Natural killer cell treated with Interleukin-12 subunit alpha and Interleukin-12 subunit beta and Interleukin-15 and Interleukin-18, amount 100 ng/mL, for 72 hours (primary cell): ENCODE data around the gene CNTNAP4. TPM values are rescaled to one million over a fixed set of nuclear protein-coding genes. Genes with fewer than 3 reads are reported as not detected.

Source experiments
- ATAC-seq, 2 donors: fragments of 150-1000 bp; cut with Tn5 transposase in 1 of 2; sonication (Bioruptor Pico), chemical (Tn5 transposase) in 1 of 2; 2 replicates each; pipeline ENCODE4 v1.10.0; 2021
- DNase-seq: peaks from one replicate; pipeline ENCODE4 v3.0.0; 2022; ENCODE audit warnings: low spot score
- H3K27ac Mint-ChIP-seq, 2 donors: 1 replicate in 1 of 2; 2 replicates in 1 of 2; pipeline ENCODE4 v1.8.0; 2022; ENCODE audit warnings: mixed read lengths in 2 of 2, mild to moderate bottlenecking in 1 of 2, moderate library complexity in 1 of 2
- H3K27me3 Mint-ChIP-seq, 2 donors: 1 replicate in 1 of 2; 2 replicates in 1 of 2; pipeline ENCODE4 v1.8.0; 2022; ENCODE audit warnings: mixed read lengths in 2 of 2
- H3K36me3 Mint-ChIP-seq: one replicate; pipeline ENCODE4 v1.8.0; 2022; ENCODE audit warnings: mixed read lengths
- H3K4me1 Mint-ChIP-seq, 2 donors: 1 replicate in 1 of 2; 2 replicates in 1 of 2; pipeline ENCODE4 v1.8.0; 2022; ENCODE audit warnings: low read depth in 2 of 2, mixed read lengths in 2 of 2, mild to moderate bottlenecking in 1 of 2
- H3K4me3 Mint-ChIP-seq: one replicate; pipeline ENCODE4 v1.8.0; 2022; ENCODE audit warnings: mixed read lengths
- H3K9me3 Mint-ChIP-seq: 2 replicates; pipeline ENCODE4 v1.8.0; 2022; ENCODE audit warnings: mixed read lengths
- total RNA-seq, 2 donors: library from RNA; stranded (reverse); gene quantifications; one replicate each; pipeline ENCODE4 v1.2.3, GENCODE V29; 2022

The CNTNAP4 gene
- total RNA-seq, 2 donors from 2014 or later: not detected

DNA sequence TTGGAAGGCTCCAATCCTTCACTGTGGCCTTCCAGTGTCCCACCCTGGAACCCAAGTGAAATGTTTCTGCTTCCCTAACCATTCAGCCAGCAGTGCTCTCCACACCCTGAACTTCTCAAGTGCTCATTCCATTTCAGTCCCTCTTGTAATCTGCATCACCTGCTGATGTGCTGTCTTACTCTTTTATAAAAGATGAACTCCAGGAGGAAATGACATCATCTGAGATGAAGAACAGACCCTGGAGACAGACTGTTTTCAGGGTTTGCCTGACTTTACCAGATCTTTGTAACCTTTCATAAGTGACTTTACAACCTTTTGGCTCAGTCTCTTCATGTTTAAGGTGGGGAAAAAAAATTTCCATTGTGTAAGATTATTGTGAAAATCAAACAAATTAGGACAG lies 61.3 kb downstream of the CNTNAP4 start:
- H3K4me1 Mint-ChIP-seq: no peaks in the 10 kb centered on the region
- H3K36me3 Mint-ChIP-seq: no peaks in the 10 kb centered on the region
- DNase-seq: no peak
- H3K4me3 Mint-ChIP-seq: no peak overlapping the region
- H3K27ac Mint-ChIP-seq: no peak overlapping the region
- H3K27me3 Mint-ChIP-seq: no peaks in the 10 kb centered on the region
- peaks cover 12% of the 10 kb centered on the region for H3K9me3 Mint-ChIP-seq
- ATAC-seq: no peak

DNA sequence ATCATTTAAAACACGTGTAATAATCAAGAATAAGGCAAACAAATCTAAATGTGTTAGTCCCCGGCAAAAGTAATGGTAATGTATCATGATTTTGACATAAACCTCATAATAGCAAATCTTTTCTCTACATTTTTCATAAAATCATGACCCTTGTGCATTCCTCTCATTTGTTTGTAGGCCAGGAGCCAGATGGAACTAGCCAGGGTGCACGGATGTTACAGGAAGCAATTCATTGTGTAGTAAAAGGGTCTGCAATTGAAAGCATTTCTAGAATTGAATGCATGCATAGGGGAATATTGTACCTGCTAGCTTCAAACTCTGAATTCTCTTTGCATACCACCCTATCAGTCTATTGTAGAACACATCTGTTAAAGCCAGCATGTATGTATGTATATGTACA lies 66.6 kb downstream of the CNTNAP4 start:
- Mint-ChIP-seq H3K27me3 (no peaks in the 10 kb centered on the region), H3K27ac (no peak overlapping the region), H3K36me3 (no peaks in the 10 kb centered on the region), H3K4me1 (no peaks in the 10 kb centered on the region), H3K4me3 (no peak overlapping the region), H3K9me3 (peaks cover 8% of the 10 kb centered on the region)
- ATAC-seq: no peak
- no peak for DNase-seq

DNA sequence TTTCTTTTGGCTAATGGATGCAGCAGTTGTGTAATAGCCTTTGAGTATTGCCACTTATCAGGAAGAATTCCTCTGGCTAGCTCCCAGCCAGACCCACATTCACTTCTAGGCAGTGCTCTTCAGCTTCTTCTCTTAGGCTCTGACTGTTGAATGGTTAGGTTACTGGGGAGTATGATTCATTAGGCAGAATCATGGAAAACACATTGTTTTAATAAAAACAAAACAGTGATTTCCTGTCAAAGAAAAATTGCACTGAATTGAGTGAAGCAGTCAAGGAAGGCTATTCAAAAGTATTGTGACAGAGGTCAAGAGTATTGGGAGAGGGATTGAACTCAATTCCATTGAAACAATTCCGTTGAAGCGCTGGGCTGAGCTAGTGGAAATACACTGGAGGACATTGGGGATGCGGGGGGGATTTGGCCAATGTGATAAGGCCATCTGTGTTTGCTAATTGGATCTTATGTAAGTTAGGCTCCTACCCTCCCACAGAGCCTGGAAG lies 68.0 kb downstream of the CNTNAP4 start:
- Mint-ChIP-seq H3K27me3 (no peaks in the 10 kb centered on the region), H3K4me1 (no peaks in the 10 kb centered on the region), H3K36me3 (no peaks in the 10 kb centered on the region), H3K4me3 (no peak overlapping the region), H3K9me3 (peaks cover 8% of the 10 kb centered on the region), H3K27ac (no peak overlapping the region)
- DNase-seq (no peak), ATAC-seq (no peak)

DNA sequence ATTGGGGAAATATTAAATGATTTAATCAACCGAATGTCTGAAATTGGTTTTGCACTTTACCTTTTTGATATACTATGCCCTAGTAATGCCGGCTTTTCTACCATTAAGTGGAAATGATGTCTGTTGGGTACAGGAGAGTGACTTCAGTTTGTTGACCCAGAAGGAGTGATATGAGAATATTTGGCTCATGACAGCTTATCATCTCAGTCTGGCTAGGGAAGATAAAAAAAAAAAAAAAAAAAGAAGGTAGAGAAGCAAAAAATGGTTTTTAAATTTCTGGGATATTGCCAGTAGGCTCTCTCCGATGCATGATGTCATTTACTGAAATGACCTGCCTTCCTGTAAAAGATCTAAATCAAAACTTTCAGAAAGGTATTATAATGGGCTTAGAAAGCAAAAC lies 69.0 kb downstream of the CNTNAP4 start:
- no peak for DNase-seq
- Mint-ChIP-seq H3K27me3 (no peaks in the 10 kb centered on the region), H3K36me3 (no peaks in the 10 kb centered on the region), H3K9me3 (peaks cover 4% of the 10 kb centered on the region), H3K27ac (no peak overlapping the region), H3K4me1 (no peaks in the 10 kb centered on the region), H3K4me3 (no peak overlapping the region)
- ATAC-seq: no peak

DNA sequence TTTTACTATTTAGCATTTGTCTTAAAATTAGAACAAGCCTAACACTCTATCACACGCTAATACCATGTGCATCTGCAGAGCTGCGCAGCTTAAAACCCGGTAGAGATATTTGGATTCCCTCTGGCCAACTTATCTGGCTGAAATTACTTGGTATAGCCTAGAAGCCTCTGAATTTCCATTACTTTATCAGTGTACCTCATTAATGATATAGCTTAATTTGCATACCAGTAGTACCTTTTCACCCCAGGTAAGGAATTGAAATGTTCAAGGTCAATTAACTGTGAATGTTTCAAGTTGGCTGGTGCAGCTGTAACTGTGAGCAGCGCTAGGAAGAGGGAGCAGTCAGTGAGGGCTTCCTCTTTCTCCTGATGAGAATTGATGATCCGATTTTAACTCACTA lies 74.2 kb downstream of the CNTNAP4 start:
- no peaks in the 10 kb centered on the region for H3K27me3 Mint-ChIP-seq
- H3K27ac Mint-ChIP-seq: no peak overlapping the region
- no peak overlapping the region for H3K4me3 Mint-ChIP-seq
- ATAC-seq (no peak), DNase-seq (no peak)
- H3K9me3 Mint-ChIP-seq: peaks cover 5% of the 10 kb centered on the region
- H3K4me1 Mint-ChIP-seq: no peaks in the 10 kb centered on the region
- no peaks in the 10 kb centered on the region for H3K36me3 Mint-ChIP-seq

DNA sequence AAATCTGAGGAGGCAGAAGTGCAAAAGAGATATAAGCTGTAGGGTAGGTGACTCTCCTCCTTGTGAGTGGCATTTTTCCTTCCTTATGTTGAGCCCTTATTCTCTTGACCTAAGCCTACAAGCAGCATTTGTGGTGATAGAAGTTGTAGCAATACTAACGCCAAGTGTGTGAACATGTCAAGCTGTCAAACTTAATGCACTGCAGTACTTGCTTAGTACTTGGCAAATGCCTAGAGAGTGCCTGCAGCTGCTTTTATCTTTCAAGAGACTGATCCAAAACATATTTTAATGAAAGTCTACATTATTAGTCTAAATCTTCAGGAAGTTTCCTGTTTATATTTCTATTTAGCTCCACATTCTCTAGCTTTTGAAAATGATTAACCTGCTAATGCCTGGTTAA lies 83.2 kb downstream of the CNTNAP4 start:
- peaks cover 8% of the 10 kb centered on the region for H3K9me3 Mint-ChIP-seq
- no peaks in the 10 kb centered on the region for H3K27me3 Mint-ChIP-seq
- ATAC-seq: no peak
- no peak overlapping the region for H3K4me3 Mint-ChIP-seq
- DNase-seq: no peak
- H3K27ac Mint-ChIP-seq: no peak overlapping the region
- H3K36me3 Mint-ChIP-seq: peaks cover 8% of the 10 kb centered on the region
- no peaks in the 10 kb centered on the region for H3K4me1 Mint-ChIP-seq

DNA sequence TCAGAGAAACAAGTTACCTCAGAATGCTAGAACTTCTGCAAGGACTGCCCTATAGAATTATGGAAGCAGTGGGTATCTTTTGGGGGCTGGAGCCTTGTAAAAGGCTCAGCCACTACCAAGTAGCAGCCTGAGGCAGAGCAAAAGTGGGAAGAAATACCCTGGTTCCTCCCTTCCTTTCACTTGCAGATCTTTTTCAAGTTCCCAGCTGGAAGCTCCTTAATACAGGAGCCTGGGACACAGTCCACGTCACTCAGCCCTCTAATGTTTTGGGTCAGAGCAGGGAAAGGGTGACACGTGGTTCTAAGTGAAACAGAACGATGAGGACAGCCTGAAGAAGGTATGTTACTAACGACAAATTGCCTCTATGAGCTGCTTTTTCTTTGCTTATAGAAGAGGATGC lies 93.1 kb downstream of the CNTNAP4 start:
- ATAC-seq: no peak
- Mint-ChIP-seq H3K36me3 (no peaks in the 10 kb centered on the region), H3K4me3 (no peak overlapping the region), H3K27ac (no peak overlapping the region), H3K4me1 (no peaks in the 10 kb centered on the region), H3K9me3 (peaks cover 10% of the 10 kb centered on the region), H3K27me3 (no peaks in the 10 kb centered on the region)
- DNase-seq: no peak

DNA sequence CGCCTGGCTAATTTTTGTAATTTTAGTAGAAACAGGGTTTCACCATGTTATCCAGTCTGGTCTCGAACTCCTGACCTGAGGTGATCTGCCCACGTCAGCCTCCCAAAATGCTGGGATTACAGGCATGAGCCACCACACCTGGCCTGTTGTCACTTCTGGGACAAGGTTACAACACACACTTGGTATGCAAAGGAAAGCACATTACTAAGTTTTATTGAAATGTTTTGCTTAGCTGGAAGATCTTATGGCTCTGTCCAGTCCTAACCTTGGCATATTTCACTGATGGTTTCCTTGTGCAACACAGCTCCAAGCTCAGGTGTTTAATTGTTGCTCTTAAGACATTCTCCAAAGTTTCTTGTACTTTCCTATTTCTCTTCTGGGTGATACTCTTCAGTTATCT lies 94.2 kb downstream of the CNTNAP4 start:
- Mint-ChIP-seq H3K27ac (no peak overlapping the region), H3K4me3 (no peak overlapping the region), H3K4me1 (no peaks in the 10 kb centered on the region), H3K9me3 (peaks cover 10% of the 10 kb centered on the region), H3K36me3 (peaks cover 5% of the 10 kb centered on the region), H3K27me3 (no peaks in the 10 kb centered on the region)
- no peak for DNase-seq
- ATAC-seq: no peak

DNA sequence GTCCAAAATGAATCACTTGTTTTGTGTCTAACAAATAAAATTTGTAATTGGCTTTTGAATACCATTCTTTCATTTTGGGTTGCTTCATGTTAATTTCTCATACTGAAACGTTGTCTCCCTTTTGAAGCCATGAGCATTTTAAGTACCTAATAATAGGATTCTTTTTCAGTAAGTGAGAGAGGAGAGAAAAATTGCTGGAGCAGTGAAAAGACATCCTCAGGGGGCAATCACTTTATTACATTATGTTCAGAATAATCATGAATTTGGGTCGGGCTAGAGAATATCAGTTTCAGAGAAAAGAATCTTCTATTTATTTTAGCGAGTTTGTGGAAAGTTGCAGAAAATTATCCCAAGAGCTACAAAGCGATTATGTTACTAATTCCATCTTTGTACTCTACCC lies 96.8 kb downstream of the CNTNAP4 start:
- no peak overlapping the region for H3K4me3 Mint-ChIP-seq
- DNase-seq (no peak), ATAC-seq (no peak)
- H3K36me3 Mint-ChIP-seq: peaks cover 7% of the 10 kb centered on the region
- no peaks in the 10 kb centered on the region for H3K4me1 Mint-ChIP-seq
- peaks cover 17% of the 10 kb centered on the region for H3K9me3 Mint-ChIP-seq
- no peak overlapping the region for H3K27ac Mint-ChIP-seq
- no peaks in the 10 kb centered on the region for H3K27me3 Mint-ChIP-seq

DNA sequence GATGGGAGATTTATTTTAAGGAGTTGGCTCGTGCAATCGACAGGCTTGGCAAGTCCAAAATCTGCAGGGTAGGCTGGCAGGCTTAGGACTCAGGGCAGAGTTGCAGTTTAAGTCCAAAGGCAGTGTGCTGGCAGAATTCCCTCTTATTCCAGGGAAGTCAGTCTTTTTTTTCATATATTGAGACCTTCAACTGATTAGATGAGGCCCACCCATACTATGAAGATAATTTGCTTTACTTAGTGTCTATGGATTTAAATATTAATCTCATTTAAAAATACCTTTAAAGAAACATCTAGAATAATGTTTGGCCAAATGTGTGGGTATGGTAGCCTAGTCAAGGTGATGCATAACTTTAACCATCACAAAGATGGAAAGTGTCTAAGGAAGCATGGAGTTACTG lies 99.8 kb downstream of the CNTNAP4 start:
- Mint-ChIP-seq H3K9me3 (peaks cover 15% of the 10 kb centered on the region), H3K36me3 (peaks cover 7% of the 10 kb centered on the region)
- ATAC-seq: no peak

DNA sequence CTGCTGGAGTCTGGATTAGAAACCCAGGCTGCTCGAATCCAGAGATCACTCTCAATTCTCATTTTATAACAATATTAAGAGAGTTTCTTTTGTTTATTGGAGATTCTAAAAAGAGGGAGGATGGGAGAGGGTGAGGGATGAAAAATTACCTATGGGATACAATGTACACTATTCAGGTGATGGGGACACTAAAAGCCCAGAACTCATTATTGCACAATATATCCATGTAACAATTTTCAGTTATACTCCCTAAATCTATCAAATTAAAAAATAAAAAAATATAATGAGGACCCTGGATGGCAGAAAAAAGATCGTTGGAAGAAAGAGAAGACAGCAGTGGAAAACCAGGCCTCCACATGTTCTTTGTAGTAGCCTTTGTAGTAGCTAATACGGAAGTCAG lies 100.8 kb downstream of the CNTNAP4 start:
- Mint-ChIP-seq H3K4me1 (no peaks in the 10 kb centered on the region), H3K27me3 (no peaks in the 10 kb centered on the region), H3K9me3 (peaks cover 15% of the 10 kb centered on the region), H3K4me3 (no peak overlapping the region), H3K27ac (no peak overlapping the region), H3K36me3 (peaks cover 7% of the 10 kb centered on the region)
- ATAC-seq (no peak), DNase-seq (no peak)

More for the DNA sequence above, 99.8 kb downstream of the CNTNAP4 start:
- no peaks in the 10 kb centered on the region for H3K4me1 Mint-ChIP-seq
- DNase-seq: no peak
- no peak overlapping the region for H3K27ac Mint-ChIP-seq
- no peaks in the 10 kb centered on the region for H3K27me3 Mint-ChIP-seq
- H3K4me3 Mint-ChIP-seq: no peak overlapping the region

DNA sequence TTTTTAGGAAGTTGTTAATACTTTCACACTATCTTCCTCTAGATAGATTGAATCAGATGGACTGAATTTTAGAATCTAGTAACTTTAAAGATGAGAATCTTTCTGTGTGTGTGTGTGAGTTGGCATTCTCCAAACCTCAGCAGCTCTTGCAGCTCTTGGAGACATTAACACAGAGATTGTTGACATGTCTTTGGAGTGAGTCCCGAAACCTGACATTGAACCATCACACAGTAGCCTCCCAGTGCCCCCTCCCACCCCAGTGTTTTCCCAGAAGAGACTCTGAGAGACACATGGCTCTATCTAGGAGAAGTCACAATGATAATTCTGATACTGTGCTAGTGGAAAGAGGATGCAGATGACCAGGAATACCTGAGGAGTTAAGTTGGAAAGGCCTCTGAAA lies 103.9 kb downstream of the CNTNAP4 start:
- ATAC-seq: no peak

DNA sequence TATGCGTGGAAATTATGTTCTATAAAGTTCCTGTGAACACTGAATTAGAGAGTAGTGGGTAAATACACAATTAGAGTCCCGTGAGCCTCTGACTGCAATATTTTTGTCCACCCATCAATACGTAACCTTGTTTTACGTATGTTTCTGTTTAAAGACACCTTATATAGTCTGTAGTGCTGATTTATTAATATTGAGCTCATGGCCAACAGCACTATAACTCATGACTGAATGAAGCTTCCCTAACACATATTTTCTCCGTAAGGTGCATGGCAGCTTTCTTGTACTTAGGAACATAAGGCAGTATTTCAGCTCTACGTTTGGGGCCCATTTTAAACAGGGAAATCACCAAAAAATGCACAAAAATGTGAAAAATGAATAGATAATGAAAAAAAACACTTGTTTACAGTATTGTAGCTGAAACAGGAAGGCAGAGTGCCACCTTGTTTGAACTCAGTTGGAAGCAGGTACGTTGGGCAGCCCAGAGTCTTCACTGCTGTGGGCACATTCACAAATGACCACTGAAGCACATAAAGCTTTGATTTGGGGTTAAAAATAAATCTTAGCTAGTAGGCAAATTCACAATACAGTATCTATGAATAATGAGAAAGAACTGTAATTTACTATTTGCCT lies 108.5 kb downstream of the CNTNAP4 start:
- H3K4me1 Mint-ChIP-seq: no peaks in the 10 kb centered on the region
- peaks cover 5% of the 10 kb centered on the region for H3K9me3 Mint-ChIP-seq
- H3K4me3 Mint-ChIP-seq: no peak overlapping the region
- peaks cover 6% of the 10 kb centered on the region for H3K36me3 Mint-ChIP-seq
- ATAC-seq: no peak
- no peak overlapping the region for H3K27ac Mint-ChIP-seq
- DNase-seq: no peak
- no peaks in the 10 kb centered on the region for H3K27me3 Mint-ChIP-seq

More for the DNA sequence above, 103.9 kb downstream of the CNTNAP4 start:
- DNase-seq: no peak
- Mint-ChIP-seq H3K4me1 (no peaks in the 10 kb centered on the region), H3K27me3 (no peaks in the 10 kb centered on the region), H3K27ac (no peak overlapping the region), H3K4me3 (no peak overlapping the region), H3K36me3 (peaks cover 11% of the 10 kb centered on the region), H3K9me3 (peaks cover 14% of the 10 kb centered on the region)

DNA sequence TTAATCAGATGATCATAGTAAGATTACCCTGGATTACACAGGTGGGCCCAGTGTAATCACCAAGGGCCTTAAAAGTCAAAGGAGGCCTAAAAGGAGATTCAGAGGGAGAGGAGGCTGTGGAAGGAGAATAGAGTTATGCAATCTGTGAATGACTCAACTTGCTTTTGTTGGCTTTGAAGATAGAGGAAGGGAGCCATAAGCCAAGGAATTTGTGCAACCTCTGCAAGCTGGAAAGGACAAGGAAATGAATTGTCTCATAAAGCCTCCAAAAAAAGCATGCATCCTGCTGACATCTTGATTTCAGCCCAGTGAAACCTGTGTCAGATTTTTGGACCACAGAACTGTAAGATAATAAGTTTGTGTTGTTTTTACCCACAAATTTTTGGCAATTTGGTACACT lies 109.6 kb downstream of the CNTNAP4 start:
- Mint-ChIP-seq H3K4me3 (no peak overlapping the region), H3K4me1 (no peaks in the 10 kb centered on the region), H3K9me3 (peaks cover 5% of the 10 kb centered on the region), H3K27me3 (no peaks in the 10 kb centered on the region), H3K27ac (no peak overlapping the region), H3K36me3 (peaks cover 6% of the 10 kb centered on the region)
- DNase-seq: no peak
- no peak for ATAC-seq

DNA sequence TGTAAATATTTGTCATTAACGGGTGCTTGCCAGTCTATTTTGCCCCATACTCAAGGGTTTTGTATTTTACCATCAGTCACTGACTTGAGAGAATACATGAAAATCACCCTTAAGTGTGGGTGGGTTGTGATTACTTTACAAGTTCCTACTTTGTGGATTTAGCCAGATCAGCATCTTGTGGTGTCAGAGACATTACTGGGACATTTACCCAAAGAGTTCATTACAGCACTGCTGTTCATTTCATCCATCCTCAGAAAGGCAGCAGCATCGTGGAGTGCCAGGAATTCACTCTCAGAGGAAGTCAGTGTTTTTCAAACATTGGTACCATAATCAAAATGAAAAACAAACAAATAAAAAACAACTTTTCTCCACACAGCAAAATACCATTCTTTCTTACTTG lies 110.8 kb downstream of the CNTNAP4 start:
- peaks cover 5% of the 10 kb centered on the region for H3K9me3 Mint-ChIP-seq
- ATAC-seq: no peak
- H3K27ac Mint-ChIP-seq: no peak overlapping the region
- H3K4me3 Mint-ChIP-seq: no peak overlapping the region
- no peaks in the 10 kb centered on the region for H3K27me3 Mint-ChIP-seq
- no peaks in the 10 kb centered on the region for H3K4me1 Mint-ChIP-seq
- peaks cover 6% of the 10 kb centered on the region for H3K36me3 Mint-ChIP-seq
- no peak for DNase-seq
